Suprapubic skin (tissue), 4 donors: ENCODE measurements around the gene MAPK14.
A peak's percentile ranks its signal among the peaks of the same experiment; 100 is the strongest.

Source experiments
- CTCF ChIP-seq, 2 donors: fragments of 200-600 bp in 1 of 2; fragments of 450-650 bp in 1 of 2; sonication (generic) in 1 of 2; IDR thresholded peaks; one replicate each; pipeline ENCODE4 v1.5.1; 2016 to 2019; ENCODE audit warnings: antibody characterized with exemption in 2 of 2, mild to moderate bottlenecking in 1 of 2, moderate library complexity in 1 of 2
- EP300 ChIP-seq: sonication (generic); formaldehyde crosslinking; IDR thresholded peaks from one replicate; pipeline ENCODE4 v1.6.1; 2017; ENCODE audit warnings: antibody characterized with exemption
- POLR2A ChIP-seq, 2 donors: fragments of 450-650 bp; IDR thresholded peaks; one replicate each; pipeline ENCODE4 v1.6.1; 2017; ENCODE audit warnings: antibody characterized with exemption in 2 of 2, mild to moderate bottlenecking in 2 of 2, moderate library complexity in 2 of 2
- POLR2AphosphoS5 ChIP-seq, 3 donors: sonication (generic); formaldehyde crosslinking; IDR thresholded peaks; one replicate each; pipeline ENCODE4 v1.6.1; 2017; ENCODE audit warnings: antibody characterized with exemption in 3 of 3

GRCh38 chr6:36150283-36150682 lies 122.7 kb downstream of the MAPK14 start:
- TF ChIP-seq CTCF (IDR thresholded peaks at IDR 0.05) (no peak), POLR2A (IDR thresholded peaks at IDR 0.05) (no peak), POLR2AphosphoS5 (IDR thresholded peaks at IDR 0.05) (peak in 1 of 3 donors; percentile 59), EP300 (no peak)
